Fibroblast of pulmonary artery (primary cell): ENCODE measurements around the gene POLR2C.

Experiments
- DNase-seq: peaks from one replicate; pipeline ENCODE4 v3.0.0-alpha.2; 2010; ENCODE audit warnings: low read depth
- H3K4me3 ChIP-seq: replicated peaks from 2 replicates; pipeline ENCODE4 v1.5.1; 2011; ENCODE audit warnings: low read depth, mild to moderate bottlenecking, control low read depth, low read length, moderate library complexity
- TF ChIP-seq, protein P1 (sequence below): IDR thresholded peaks from 2 replicates; pipeline ENCODE4 v1.5.1; 2011; ENCODE audit warnings: mild to moderate bottlenecking, control low read depth, low read length, inconsistent platforms; ENCODE audit errors: missing control alignments

Gene POLR2C

DNA sequence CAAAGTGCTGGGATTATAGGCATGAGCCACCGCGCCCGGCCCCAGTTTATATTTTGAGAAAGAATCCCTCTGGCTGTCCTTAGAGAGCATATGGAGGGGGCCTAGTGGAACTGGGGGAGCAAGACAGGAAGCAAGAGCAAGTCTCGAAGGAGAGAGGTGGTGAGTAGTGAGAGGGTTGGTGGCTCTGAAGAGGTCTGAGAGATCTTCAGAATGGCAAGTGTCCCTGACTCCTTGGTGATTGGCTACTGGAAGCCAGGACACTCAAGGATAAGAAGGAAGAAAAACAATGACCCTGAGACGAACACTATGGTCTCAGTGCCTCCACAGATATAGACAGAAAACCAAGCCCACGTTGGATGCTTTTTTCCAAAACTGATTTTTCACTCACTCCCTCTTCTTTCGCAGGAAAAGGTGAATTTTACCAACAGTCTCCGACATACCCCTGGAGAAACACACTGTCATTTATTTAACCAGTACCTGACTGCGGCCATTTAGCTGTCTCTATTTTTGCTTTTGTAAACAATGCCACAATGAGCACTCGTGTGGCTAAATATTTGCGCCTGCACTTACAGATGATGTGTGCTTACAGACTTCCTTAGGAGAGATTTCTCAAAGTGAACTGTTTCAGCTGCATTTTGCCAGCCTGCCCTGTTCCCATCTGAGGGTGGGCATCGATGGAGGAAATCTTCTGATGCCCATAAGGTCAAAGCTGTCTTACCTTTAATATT, 39.7 kb downstream of the POLR2C start:
- no peak for DNase-seq
- TF ChIP-seq, protein P1, sequence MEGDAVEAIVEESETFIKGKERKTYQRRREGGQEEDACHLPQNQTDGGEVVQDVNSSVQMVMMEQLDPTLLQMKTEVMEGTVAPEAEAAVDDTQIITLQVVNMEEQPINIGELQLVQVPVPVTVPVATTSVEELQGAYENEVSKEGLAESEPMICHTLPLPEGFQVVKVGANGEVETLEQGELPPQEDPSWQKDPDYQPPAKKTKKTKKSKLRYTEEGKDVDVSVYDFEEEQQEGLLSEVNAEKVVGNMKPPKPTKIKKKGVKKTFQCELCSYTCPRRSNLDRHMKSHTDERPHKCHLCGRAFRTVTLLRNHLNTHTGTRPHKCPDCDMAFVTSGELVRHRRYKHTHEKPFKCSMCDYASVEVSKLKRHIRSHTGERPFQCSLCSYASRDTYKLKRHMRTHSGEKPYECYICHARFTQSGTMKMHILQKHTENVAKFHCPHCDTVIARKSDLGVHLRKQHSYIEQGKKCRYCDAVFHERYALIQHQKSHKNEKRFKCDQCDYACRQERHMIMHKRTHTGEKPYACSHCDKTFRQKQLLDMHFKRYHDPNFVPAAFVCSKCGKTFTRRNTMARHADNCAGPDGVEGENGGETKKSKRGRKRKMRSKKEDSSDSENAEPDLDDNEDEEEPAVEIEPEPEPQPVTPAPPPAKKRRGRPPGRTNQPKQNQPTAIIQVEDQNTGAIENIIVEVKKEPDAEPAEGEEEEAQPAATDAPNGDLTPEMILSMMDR: no peak
- no peak overlapping the region for H3K4me3 ChIP-seq

DNA sequence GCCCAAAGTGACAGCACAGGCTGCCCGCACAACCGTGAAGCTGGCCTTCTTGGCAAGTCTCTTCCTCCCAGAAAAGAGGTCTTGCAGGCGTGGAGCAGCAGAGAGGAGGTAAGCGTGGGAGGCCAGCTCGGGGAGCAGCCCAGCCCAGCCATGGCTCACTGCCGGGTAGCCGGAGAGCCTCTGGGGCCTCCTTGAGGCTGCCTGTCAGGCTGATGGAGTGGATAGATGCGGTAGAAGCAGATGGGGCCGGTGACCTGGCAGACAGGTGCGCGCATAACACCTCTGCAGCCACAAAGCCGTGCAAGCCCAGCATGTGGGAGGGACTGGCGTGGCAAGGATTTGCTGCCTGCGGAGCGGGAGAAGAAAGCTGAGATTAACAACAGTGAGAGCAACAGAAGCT, 40.9 kb downstream of the POLR2C start:
- no peak overlapping the region for H3K4me3 ChIP-seq
- peak; percentile 23 for DNase-seq
- TF ChIP-seq, protein P1: no peak

DNA sequence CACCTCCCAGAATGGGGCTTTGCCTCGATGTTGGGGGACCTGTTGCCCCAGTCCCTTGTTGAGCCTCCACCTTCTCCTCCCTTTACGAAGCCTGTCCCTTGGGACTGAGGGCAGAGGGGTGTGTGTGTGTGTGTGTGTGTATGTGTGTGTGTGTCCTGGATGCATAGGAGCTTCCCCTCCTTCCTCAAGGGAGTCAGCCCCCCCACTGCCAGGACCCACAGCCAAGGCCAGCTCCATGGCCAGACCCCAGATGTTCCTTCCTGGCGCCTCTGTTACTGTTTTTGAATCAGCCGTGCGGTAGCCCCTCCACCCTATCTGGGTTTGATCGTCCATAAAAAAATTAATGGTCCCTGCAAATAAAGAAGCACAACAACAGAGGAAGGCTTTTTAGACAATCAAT, 41.5 kb downstream of the POLR2C start:
- no peak for DNase-seq
- no peak overlapping the region for H3K4me3 ChIP-seq
- TF ChIP-seq, protein P1: no peak

DNA sequence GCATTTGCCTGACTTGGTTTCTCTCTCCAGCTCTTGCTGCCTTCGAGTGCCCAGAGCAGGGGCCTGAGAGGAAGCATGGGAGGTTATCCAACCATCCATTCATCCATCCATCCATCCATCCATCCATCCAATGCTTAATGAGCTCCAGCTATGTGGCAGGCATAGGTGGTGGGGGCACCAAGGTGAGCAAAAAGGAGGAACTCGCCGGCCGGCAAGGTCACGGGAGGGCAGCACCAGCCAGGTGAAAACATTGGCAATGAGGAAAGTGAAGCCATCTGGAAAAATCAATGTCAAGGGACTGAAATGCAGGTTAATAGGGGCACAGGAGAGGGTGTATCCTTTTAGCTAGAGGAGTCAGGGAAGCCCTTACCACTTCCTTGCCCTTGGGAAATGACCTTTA, 42.0 kb downstream of the POLR2C start:
- DNase-seq: no peak
- TF ChIP-seq, protein P1: no peak
- H3K4me3 ChIP-seq: no peak overlapping the region

DNA sequence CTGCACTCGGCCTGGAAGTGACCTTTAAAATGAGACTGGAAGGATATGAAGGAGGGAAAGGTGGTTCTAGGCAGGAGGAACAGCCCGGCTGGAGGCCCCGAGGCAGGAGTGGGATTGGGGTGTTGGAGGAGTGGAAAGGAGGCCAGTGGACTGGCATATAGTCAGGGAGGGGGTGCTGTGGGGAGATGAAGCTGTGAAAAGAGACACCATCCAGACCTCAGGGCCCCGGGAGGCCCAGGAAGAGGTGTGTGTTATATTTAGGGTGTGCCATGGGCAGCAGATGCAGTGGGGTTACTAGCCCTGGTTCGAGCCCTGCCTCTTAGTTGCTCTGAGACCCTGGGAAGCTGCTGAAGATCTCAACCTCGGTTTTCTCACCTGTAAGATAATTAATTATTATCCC, 42.7 kb downstream of the POLR2C start:
- H3K4me3 ChIP-seq: no peak overlapping the region
- DNase-seq: no peak
- TF ChIP-seq, protein P1: no peak

DNA sequence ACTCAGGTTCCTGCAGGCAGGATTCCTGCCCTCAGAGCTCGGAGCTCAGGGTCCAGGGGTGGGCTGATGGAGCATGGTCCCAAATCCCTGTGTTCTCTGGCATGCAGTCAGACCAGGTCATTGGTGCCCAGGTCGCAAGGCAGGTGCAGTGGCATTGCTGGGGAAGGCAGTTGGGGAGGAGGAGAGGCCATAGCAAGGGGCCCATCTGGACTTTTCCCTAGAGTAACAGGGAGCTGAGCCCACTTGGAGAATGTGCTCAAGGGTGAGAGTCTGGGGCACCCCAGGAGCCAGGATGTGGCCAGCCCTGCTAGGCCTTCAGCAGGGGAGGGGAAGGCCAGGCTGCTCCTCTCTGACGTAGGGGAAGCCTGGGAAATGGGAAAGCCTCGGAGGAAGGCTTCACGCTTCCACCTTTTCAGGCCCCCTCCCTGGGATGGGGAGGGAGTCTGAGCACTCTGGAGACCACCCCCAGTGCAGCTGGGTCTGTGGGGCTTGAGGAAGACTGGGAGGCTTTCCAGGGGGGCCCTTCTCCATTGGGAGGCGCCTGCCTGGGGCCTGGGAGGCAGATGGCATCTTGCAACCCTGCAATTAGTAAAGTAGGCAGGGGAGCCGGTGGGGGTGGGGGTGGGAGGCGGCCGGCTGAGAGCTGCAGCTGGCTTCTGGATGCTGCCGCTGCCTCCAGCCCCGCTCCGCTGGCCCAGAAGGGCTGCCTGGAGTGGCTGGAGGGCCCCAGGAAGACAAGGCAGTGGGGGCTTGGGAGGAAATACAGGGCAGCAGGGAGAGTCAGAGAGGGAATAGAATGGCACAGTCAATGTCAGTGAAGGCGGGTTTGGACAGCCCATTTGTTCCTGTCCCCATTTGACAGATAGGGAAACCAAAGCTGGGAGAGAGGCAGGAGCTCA, 44.9 kb downstream of the POLR2C start:
- DNase-seq: no peak
- TF ChIP-seq, protein P1: no peak
- no peak overlapping the region for H3K4me3 ChIP-seq

DNA sequence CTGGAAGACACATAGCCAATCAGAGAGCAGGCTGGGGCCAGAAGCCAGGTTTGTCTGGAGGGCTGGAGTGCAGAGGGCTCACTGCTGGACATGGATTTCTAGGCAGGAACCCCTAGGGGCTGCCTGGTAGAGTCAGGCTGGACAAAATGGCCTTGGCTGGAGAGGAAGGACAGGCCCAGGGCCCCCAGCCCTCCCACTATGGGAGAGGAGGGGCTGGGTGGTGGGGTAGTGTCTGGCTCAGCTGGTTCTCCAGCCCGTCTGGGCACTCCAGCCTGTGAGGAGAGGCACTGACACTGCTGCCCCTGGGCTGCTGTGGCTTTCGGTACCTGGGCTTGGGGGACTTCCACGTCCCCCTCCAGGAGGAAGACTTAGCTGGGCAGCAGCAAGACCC, 45.6 kb downstream of the POLR2C start:
- DNase-seq: no peak
- TF ChIP-seq, protein P1: no peak
- H3K4me3 ChIP-seq: no peak overlapping the region
